Measurements from ENCODE around the gene LDLRAD4.

Gene LDLRAD4

DNA sequence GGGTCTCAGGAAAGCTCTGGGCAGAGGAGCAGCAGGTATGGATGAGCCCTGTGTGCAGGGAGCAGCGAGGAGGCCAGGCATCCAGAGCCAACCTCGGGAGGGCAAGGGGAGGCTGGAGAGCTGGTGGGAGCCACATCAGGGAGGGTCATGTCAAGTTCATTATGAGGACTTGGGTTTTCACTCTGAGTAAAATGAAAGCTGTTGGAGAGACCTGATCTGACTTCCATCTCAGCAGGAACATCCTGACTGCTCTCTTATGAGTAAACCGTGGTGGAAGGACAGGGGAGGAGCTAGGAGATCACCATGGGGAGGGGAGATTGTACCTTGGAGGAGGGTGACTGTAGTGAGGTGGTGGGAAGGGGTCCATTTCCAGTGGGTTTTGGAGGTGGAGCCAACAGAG lies 209.8 kb downstream of the LDLRAD4 start:
- H3K27ac ChIP-seq, result no peak overlapping the region
- no peak for TF ChIP-seq ZFX (IDR thresholded peaks at IDR 0.05)
- TF ChIP-seq, protein P1, sequence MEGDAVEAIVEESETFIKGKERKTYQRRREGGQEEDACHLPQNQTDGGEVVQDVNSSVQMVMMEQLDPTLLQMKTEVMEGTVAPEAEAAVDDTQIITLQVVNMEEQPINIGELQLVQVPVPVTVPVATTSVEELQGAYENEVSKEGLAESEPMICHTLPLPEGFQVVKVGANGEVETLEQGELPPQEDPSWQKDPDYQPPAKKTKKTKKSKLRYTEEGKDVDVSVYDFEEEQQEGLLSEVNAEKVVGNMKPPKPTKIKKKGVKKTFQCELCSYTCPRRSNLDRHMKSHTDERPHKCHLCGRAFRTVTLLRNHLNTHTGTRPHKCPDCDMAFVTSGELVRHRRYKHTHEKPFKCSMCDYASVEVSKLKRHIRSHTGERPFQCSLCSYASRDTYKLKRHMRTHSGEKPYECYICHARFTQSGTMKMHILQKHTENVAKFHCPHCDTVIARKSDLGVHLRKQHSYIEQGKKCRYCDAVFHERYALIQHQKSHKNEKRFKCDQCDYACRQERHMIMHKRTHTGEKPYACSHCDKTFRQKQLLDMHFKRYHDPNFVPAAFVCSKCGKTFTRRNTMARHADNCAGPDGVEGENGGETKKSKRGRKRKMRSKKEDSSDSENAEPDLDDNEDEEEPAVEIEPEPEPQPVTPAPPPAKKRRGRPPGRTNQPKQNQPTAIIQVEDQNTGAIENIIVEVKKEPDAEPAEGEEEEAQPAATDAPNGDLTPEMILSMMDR (conservative IDR thresholded peaks at IDR 0.05), result no peak

DNA sequence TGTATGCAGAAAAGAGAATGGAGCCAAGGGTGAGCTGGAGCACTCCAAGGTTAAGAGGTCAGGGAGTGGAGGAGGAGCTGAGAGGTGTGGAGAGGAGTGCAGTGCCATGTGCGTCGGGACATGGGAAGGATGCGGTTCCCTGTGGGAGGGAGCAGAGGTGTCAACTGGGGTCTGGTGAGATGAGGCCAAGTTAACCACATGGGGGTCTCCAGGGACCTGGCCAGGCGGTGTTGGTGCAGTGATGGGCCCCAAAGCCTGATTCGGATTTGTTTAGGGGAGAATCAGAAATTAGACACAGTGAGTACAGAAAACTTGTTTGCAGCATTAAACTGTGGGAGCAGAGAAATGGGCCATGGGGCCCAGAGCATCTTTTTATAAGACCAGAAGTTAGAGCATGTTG lies 210.5 kb downstream of the LDLRAD4 start:
- TF ChIP-seq ZFX (IDR thresholded peaks at IDR 0.05), result no peak
- TF ChIP-seq, protein P1 (conservative IDR thresholded peaks at IDR 0.05), result no peak
- no peak overlapping the region for H3K27ac ChIP-seq

DNA sequence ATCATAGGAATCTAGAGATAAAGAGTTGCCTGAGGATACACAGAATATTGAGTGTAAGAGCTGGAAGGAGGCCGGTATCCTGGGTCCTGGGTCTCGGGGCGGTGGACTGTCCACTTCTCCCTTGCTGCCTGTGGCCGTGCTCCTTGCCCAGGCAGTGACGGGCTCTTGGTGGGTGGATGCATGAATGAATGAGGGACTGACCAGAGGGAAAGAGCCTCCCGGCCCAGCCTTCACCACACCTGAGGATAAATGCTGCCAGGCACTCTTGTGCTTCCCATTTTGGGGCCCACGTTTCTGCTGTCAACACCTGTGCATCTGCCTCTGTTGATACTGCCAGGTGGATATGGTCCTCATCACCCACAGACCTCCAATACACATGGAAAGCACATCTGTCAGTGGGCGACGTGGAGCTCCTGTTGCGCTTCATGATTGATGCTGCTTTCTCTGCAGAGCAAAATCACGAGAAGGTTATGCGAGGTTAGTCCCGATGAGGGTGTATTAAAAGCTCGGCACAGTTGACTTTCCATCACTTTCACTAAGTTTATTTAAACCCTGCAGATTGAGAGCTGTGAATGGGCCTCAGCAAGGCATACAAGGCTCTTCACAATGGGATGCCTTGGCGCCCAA lies 211.4 kb downstream of the LDLRAD4 start:
- TF ChIP-seq, protein P1 (conservative IDR thresholded peaks at IDR 0.05), result no peak
- TF ChIP-seq ZFX (IDR thresholded peaks at IDR 0.05), result no peak
- no peak overlapping the region for H3K27ac ChIP-seq

DNA sequence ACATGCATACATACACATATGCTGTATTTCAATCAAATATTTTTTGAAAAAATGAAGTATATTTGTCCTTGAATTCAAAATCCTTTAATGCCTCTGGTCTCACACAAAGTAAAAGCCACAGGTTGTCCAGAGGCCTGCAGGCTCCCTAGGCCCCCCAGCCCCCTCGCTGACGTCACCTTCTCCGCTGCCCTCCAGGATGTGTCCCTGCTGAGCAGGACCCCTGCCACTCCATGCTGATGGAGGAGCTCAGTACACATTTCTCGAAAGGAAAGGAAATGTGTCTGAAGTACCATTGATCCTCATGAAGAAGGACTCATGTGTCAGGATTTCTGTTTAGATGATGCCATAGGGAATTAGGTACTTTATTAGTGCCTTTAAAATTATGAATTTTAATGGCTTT lies 212.1 kb downstream of the LDLRAD4 start:
- no peak overlapping the region for H3K27ac ChIP-seq
- no peak for TF ChIP-seq ZFX (IDR thresholded peaks at IDR 0.05)
- TF ChIP-seq, protein P1 (conservative IDR thresholded peaks at IDR 0.05), result no peak

DNA sequence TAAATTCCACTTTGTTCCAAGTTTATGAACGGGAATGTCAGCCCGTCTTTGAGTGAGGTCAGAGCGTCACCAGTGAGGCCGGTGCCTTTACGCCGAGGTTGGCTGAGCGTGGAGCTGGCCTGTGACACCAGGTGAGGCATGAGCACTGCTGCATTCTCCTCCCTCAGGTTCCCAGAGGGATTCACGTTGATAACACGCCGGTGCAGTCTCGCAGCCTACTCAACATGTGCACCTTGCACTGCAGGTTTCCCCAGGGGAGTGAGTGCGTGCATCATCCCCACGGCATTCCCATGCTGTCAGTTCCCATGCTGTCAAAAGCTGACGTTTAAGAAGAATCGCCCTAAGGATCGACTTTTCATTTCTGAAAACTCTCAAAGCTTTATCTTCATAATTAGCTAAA lies 213.3 kb downstream of the LDLRAD4 start:
- H3K27ac ChIP-seq, result no peak overlapping the region
- TF ChIP-seq, protein P1 (conservative IDR thresholded peaks at IDR 0.05), result no peak
- no peak for TF ChIP-seq ZFX (IDR thresholded peaks at IDR 0.05)

DNA sequence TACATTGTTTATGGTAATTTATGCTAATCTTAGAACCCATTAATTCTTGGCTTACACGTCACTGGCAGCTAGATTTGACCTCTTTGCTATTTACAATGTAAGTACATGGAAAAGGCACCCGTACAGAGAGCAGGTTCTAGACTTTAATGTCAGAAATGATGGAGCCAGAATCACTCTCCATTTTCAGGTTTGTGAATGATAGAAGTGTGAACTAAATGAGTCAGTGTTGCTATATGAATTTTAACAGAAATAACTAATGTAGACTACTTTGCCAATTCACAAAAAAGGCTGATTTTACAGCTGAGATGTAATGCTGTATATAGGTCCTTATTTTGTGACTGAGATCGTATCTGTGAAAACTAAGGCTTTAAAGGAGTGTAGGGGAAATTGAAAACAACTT lies 214.6 kb downstream of the LDLRAD4 start:
- no peak overlapping the region for H3K27ac ChIP-seq
- TF ChIP-seq ZFX (IDR thresholded peaks at IDR 0.05), result no peak
- TF ChIP-seq, protein P1 (conservative IDR thresholded peaks at IDR 0.05), result no peak

DNA sequence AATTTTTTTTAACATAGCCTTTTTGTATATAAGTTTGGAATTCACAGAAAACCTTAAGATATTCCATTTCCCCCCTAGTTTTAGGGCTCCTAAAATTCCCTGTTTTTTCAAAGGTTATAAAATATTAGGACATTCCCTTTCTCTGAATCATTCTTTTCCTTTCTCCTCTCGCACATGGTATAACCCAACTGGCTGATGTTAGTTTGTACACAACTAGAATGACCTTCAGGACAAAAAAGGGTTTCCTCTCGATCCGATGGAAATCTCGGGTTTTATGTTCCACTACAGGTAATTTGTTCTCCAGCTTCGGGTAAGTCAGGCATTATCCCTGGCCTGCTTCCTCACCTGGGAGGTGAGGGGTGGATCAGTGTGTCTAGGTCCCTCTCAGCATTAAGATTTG lies 215.1 kb downstream of the LDLRAD4 start:
- TF ChIP-seq, protein P1 (conservative IDR thresholded peaks at IDR 0.05), result no peak
- no peak for TF ChIP-seq ZFX (IDR thresholded peaks at IDR 0.05)
- H3K27ac ChIP-seq, result no peak overlapping the region
